ENCODE data around the gene BTNL9.

BTNL9 gene

GRCh38 chr5:181062631-181063030, 22.6 kb downstream of the BTNL9 start:
- H3K27me3 ChIP-seq (ENCODE audit: insufficient read depth, low read length) = peaks cover 78% of the 10 kb centered on the region

GRCh38 chr5:181063514-181063913, 23.4 kb downstream of the BTNL9 start:
- no peak overlapping the region for H3K27ac ChIP-seq (ENCODE audit: low read depth, low read length)
- H2AFZ ChIP-seq (ENCODE audit: low read length, unreplicated experiment) = no peak overlapping the region
- H3K27me3 ChIP-seq (ENCODE audit: insufficient read depth, low read length) = peaks cover 77% of the 10 kb centered on the region
- H3K36me3 ChIP-seq (ENCODE audit: insufficient read depth, low read length) = no peaks in the 10 kb centered on the region
- H3K4me3 ChIP-seq (ENCODE audit: low read depth, low read length) = no peak overlapping the region
- no peaks in the 10 kb centered on the region for H3K4me1 ChIP-seq (ENCODE audit: control insufficient read depth, insufficient read depth, low read length, unreplicated experiment)
- H3K79me2 ChIP-seq (ENCODE audit: control insufficient read depth, insufficient read depth, low read length, unreplicated experiment) = no peaks in the 10 kb centered on the region

More at GRCh38 chr5:181062631-181063030, 22.6 kb downstream of the BTNL9 start:
- Histone ChIP-seq H3K79me2 (ENCODE audit: control insufficient read depth, insufficient read depth, low read length, unreplicated experiment) (no peaks in the 10 kb centered on the region), H3K4me3 (ENCODE audit: low read depth, low read length) (no peak overlapping the region), H2AFZ (ENCODE audit: low read length, unreplicated experiment) (no peak overlapping the region), H3K4me1 (ENCODE audit: control insufficient read depth, insufficient read depth, low read length, unreplicated experiment) (no peaks in the 10 kb centered on the region), H3K36me3 (ENCODE audit: insufficient read depth, low read length) (no peaks in the 10 kb centered on the region), H3K27ac (ENCODE audit: low read depth, low read length) (no peak overlapping the region)

GRCh38 chr5:181064987-181065386, 24.9 kb downstream of the BTNL9 start:
- H2AFZ ChIP-seq (ENCODE audit: low read length, unreplicated experiment) = no peak overlapping the region
- no peaks in the 10 kb centered on the region for H3K4me1 ChIP-seq (ENCODE audit: control insufficient read depth, insufficient read depth, low read length, unreplicated experiment)
- no peaks in the 10 kb centered on the region for H3K79me2 ChIP-seq (ENCODE audit: control insufficient read depth, insufficient read depth, low read length, unreplicated experiment)
- no peak overlapping the region for H3K4me3 ChIP-seq (ENCODE audit: low read depth, low read length)
- no peak overlapping the region for H3K27ac ChIP-seq (ENCODE audit: low read depth, low read length)
- no peaks in the 10 kb centered on the region for H3K36me3 ChIP-seq (ENCODE audit: insufficient read depth, low read length)
- peaks cover 77% of the 10 kb centered on the region for H3K27me3 ChIP-seq (ENCODE audit: insufficient read depth, low read length)

GRCh38 chr5:181069767-181070491, 29.9 kb downstream of the BTNL9 start:
- Histone ChIP-seq H3K27me3 (ENCODE audit: insufficient read depth, low read length) (peaks cover 69% of the 10 kb centered on the region), H2AFZ (ENCODE audit: low read length, unreplicated experiment) (no peak overlapping the region), H3K4me3 (ENCODE audit: low read depth, low read length) (no peak overlapping the region)

GRCh38 chr5:181070523-181070922, 30.5 kb downstream of the BTNL9 start:
- no peaks in the 10 kb centered on the region for H3K36me3 ChIP-seq (ENCODE audit: insufficient read depth, low read length)
- no peaks in the 10 kb centered on the region for H3K79me2 ChIP-seq (ENCODE audit: control insufficient read depth, insufficient read depth, low read length, unreplicated experiment)
- no peak overlapping the region for H2AFZ ChIP-seq (ENCODE audit: low read length, unreplicated experiment)
- no peaks in the 10 kb centered on the region for H3K4me1 ChIP-seq (ENCODE audit: control insufficient read depth, insufficient read depth, low read length, unreplicated experiment)
- peaks cover 63% of the 10 kb centered on the region for H3K27me3 ChIP-seq (ENCODE audit: insufficient read depth, low read length)
- H3K4me3 ChIP-seq (ENCODE audit: low read depth, low read length) = no peak overlapping the region
- H3K27ac ChIP-seq (ENCODE audit: low read depth, low read length) = no peak overlapping the region

More at GRCh38 chr5:181069767-181070491, 29.9 kb downstream of the BTNL9 start:
- Histone ChIP-seq H3K27ac (ENCODE audit: low read depth, low read length) (no peak overlapping the region), H3K79me2 (ENCODE audit: control insufficient read depth, insufficient read depth, low read length, unreplicated experiment) (no peaks in the 10 kb centered on the region), H3K36me3 (ENCODE audit: insufficient read depth, low read length) (no peaks in the 10 kb centered on the region), H3K4me1 (ENCODE audit: control insufficient read depth, insufficient read depth, low read length, unreplicated experiment) (no peaks in the 10 kb centered on the region)

- Histone ChIP-seq H3K4me3 (ENCODE audit: low read depth, low read length) (no peak overlapping the region), H3K79me2 (ENCODE audit: control insufficient read depth, insufficient read depth, low read length, unreplicated experiment) (no peaks in the 10 kb centered on the region), H2AFZ (ENCODE audit: low read length, unreplicated experiment) (no peak overlapping the region), H3K27me3 (ENCODE audit: insufficient read depth, low read length) (peaks cover 58% of the 10 kb centered on the region), H3K27ac (ENCODE audit: low read depth, low read length) (no peak overlapping the region), H3K36me3 (ENCODE audit: insufficient read depth, low read length) (no peaks in the 10 kb centered on the region), H3K4me1 (ENCODE audit: control insufficient read depth, insufficient read depth, low read length, unreplicated experiment) (no peaks in the 10 kb centered on the region)
Measured at GRCh38 chr5:181071257-181071656, 31.2 kb downstream of the BTNL9 start.

GRCh38 chr5:181076920-181077319, 36.9 kb downstream of the BTNL9 start:
- Histone ChIP-seq H3K79me2 (ENCODE audit: control insufficient read depth, insufficient read depth, low read length, unreplicated experiment) (no peaks in the 10 kb centered on the region), H3K27me3 (ENCODE audit: insufficient read depth, low read length) (peaks cover 52% of the 10 kb centered on the region), H3K27ac (ENCODE audit: low read depth, low read length) (no peak overlapping the region), H3K36me3 (ENCODE audit: insufficient read depth, low read length) (no peaks in the 10 kb centered on the region), H3K4me3 (ENCODE audit: low read depth, low read length) (no peak overlapping the region), H3K4me1 (ENCODE audit: control insufficient read depth, insufficient read depth, low read length, unreplicated experiment) (no peaks in the 10 kb centered on the region), H2AFZ (ENCODE audit: low read length, unreplicated experiment) (no peak overlapping the region)

- H3K4me1 ChIP-seq (ENCODE audit: control insufficient read depth, insufficient read depth, low read length, unreplicated experiment) = no peaks in the 10 kb centered on the region
- H3K27ac ChIP-seq (ENCODE audit: low read depth, low read length) = no peak overlapping the region
- no peaks in the 10 kb centered on the region for H3K36me3 ChIP-seq (ENCODE audit: insufficient read depth, low read length)
- H2AFZ ChIP-seq (ENCODE audit: low read length, unreplicated experiment) = no peak overlapping the region
- no peaks in the 10 kb centered on the region for H3K79me2 ChIP-seq (ENCODE audit: control insufficient read depth, insufficient read depth, low read length, unreplicated experiment)
- no peak overlapping the region for H3K4me3 ChIP-seq (ENCODE audit: low read depth, low read length)
- peaks cover 89% of the 10 kb centered on the region for H3K27me3 ChIP-seq (ENCODE audit: insufficient read depth, low read length)
Measured at GRCh38 chr5:181081989-181082388, 41.9 kb downstream of the BTNL9 start.

GRCh38 chr5:181084621-181085195, 44.6 kb downstream of the BTNL9 start:
- Histone ChIP-seq H3K36me3 (ENCODE audit: insufficient read depth, low read length) (no peaks in the 10 kb centered on the region), H3K4me1 (ENCODE audit: control insufficient read depth, insufficient read depth, low read length, unreplicated experiment) (no peaks in the 10 kb centered on the region), H3K4me3 (ENCODE audit: low read depth, low read length) (no peak overlapping the region), H3K27me3 (ENCODE audit: insufficient read depth, low read length) (peaks cover 75% of the 10 kb centered on the region), H3K27ac (ENCODE audit: low read depth, low read length) (no peak overlapping the region), H3K79me2 (ENCODE audit: control insufficient read depth, insufficient read depth, low read length, unreplicated experiment) (no peaks in the 10 kb centered on the region), H2AFZ (ENCODE audit: low read length, unreplicated experiment) (no peak overlapping the region)

- Histone ChIP-seq H3K4me1 (ENCODE audit: control insufficient read depth, insufficient read depth, low read length, unreplicated experiment) (no peaks in the 10 kb centered on the region), H3K27ac (ENCODE audit: low read depth, low read length) (no peak overlapping the region), H3K36me3 (ENCODE audit: insufficient read depth, low read length) (no peaks in the 10 kb centered on the region), H3K4me3 (ENCODE audit: low read depth, low read length) (no peak overlapping the region), H2AFZ (ENCODE audit: low read length, unreplicated experiment) (no peak overlapping the region), H3K27me3 (ENCODE audit: insufficient read depth, low read length) (peaks cover 62% of the 10 kb centered on the region), H3K79me2 (ENCODE audit: control insufficient read depth, insufficient read depth, low read length, unreplicated experiment) (no peaks in the 10 kb centered on the region)
Measured at GRCh38 chr5:181086026-181086883, 46.2 kb downstream of the BTNL9 start.
